Neutrophil (primary cell): ENCODE data around the gene PAXIP1.

ENCODE experiments used
- H3K27ac ChIP-seq: fragments of 200-600 bp; sonication (generic); 2 replicates; pipeline ENCODE4 v1.5.1; 2016; ENCODE audit warnings: mild to moderate bottlenecking, moderate library complexity
- H3K27me3 ChIP-seq: fragments of 200-600 bp; sonication (generic); 2 replicates; pipeline ENCODE4 v1.6.0; 2016; ENCODE audit warnings: mild to moderate bottlenecking
- H3K36me3 ChIP-seq: fragments of 200-600 bp; sonication (generic); 2 replicates; pipeline ENCODE4 v1.5.1; 2017
- H3K4me1 ChIP-seq, 2 experiments: fragments of 200-600 bp in 1 of 2; sonication (generic) in 1 of 2; 1 replicate in 1 of 2; 2 replicates in 1 of 2; pipeline versions ENCODE4 v1.5.1 to v1.6.1; 2013 to 2016; ENCODE audit warnings: low read depth in 1 of 2, low read length in 1 of 2, mild to moderate bottlenecking in 1 of 2, moderate library complexity in 1 of 2; ENCODE audit not compliant: control insufficient read depth in 1 of 2, insufficient read depth in 1 of 2
- H3K4me3 ChIP-seq, 2 experiments: fragments of 200-600 bp in 1 of 2; sonication (generic) in 1 of 2; 1 replicate in 1 of 2; 2 replicates in 1 of 2; pipeline ENCODE4 v1.5.1; 2013 to 2016; ENCODE audit warnings: low read depth in 1 of 2, low read length in 1 of 2, mild to moderate bottlenecking in 1 of 2, moderate library complexity in 1 of 2
- H3K9me3 ChIP-seq: fragments of 200-600 bp; sonication (generic); 2 replicates; pipeline ENCODE4 v1.5.1; 2016
- TF ChIP-seq, protein P1 (sequence below): fragments of 200-600 bp; sonication (generic); IDR thresholded peaks from 2 replicates; pipeline ENCODE4 v1.5.1; 2016; ENCODE audit warnings: antibody characterized with exemption

Gene PAXIP1

DNA sequence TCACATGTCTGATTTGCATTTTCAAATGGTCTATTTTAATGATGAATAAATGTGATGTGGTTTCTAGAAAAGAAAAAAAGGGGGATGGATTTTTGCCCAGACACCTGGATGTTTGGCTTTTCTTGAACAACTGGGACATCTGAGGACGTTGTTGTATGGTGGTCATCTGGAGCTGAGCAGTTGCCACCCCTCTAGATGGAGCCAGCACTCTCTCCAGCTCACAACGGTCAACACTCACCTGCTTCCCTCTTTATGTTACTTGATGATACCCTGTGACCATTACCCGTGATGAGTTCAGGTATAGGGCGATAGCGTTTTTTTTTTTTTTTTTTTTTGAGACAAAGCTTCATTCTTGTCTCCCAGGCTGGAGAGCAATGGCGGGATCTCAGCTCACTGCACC is 30.1 kb upstream of the PAXIP1 start:
- no peak overlapping the region for H3K4me3 ChIP-seq
- H3K4me1 ChIP-seq: no peaks in the 10 kb centered on the region
- TF ChIP-seq, protein P1, sequence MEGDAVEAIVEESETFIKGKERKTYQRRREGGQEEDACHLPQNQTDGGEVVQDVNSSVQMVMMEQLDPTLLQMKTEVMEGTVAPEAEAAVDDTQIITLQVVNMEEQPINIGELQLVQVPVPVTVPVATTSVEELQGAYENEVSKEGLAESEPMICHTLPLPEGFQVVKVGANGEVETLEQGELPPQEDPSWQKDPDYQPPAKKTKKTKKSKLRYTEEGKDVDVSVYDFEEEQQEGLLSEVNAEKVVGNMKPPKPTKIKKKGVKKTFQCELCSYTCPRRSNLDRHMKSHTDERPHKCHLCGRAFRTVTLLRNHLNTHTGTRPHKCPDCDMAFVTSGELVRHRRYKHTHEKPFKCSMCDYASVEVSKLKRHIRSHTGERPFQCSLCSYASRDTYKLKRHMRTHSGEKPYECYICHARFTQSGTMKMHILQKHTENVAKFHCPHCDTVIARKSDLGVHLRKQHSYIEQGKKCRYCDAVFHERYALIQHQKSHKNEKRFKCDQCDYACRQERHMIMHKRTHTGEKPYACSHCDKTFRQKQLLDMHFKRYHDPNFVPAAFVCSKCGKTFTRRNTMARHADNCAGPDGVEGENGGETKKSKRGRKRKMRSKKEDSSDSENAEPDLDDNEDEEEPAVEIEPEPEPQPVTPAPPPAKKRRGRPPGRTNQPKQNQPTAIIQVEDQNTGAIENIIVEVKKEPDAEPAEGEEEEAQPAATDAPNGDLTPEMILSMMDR: no peak
- H3K27ac ChIP-seq: no peak overlapping the region
- no peaks in the 10 kb centered on the region for H3K36me3 ChIP-seq
- H3K9me3 ChIP-seq: no peaks in the 10 kb centered on the region
- no peaks in the 10 kb centered on the region for H3K27me3 ChIP-seq

DNA sequence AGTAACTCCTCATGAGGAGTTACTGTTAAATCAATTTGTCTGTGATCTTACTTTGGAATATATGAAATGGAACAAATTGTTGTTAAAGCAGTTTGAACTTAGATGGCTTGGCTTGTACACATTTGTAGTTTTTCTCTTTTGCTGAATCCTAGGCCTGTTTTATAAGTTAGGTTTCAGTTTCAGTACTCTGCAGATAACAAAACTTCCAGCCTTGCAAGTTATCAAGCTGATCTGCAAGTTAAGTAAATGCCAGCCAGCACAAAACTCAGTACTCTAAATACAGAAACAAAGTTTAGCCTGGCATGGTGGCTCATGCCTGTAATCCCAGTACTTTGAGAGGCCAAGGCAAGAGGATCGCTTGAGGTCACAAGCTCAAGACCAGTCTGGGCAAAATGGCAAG is 25.0 kb upstream of the PAXIP1 start:
- Histone ChIP-seq H3K9me3 (no peaks in the 10 kb centered on the region), H3K36me3 (no peaks in the 10 kb centered on the region), H3K27ac (no peak overlapping the region), H3K27me3 (no peaks in the 10 kb centered on the region), H3K4me1 (no peaks in the 10 kb centered on the region), H3K4me3 (no peak overlapping the region)
- TF ChIP-seq, protein P1: no peak

DNA sequence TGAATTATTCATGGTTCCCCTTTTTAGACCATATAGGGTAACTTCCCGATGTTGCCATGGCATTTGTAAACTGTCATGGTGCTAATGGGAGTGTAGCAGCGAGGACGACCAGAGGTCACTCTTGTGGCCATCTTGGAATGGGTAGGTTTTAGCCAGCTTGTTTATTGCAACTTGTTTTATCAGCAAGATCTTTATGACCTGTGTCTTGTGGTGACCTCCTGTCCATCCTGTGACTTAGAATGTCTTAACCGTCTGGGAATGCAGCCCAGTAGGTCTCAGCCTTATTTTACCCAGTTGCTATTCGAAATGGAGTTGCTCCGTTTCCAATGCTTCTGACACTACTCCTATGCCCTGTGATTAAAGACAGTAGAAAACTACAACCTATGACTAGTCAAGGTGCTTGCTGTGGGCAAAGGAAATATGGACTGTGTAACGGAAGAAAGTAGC is 18.8 kb upstream of the PAXIP1 start:
- no peaks in the 10 kb centered on the region for H3K9me3 ChIP-seq
- peaks cover 7% of the 10 kb centered on the region for H3K27me3 ChIP-seq
- no peak overlapping the region for H3K27ac ChIP-seq
- TF ChIP-seq, protein P1: no peak
- no peaks in the 10 kb centered on the region for H3K4me1 ChIP-seq
- H3K36me3 ChIP-seq: no peaks in the 10 kb centered on the region
- no peak overlapping the region for H3K4me3 ChIP-seq

DNA sequence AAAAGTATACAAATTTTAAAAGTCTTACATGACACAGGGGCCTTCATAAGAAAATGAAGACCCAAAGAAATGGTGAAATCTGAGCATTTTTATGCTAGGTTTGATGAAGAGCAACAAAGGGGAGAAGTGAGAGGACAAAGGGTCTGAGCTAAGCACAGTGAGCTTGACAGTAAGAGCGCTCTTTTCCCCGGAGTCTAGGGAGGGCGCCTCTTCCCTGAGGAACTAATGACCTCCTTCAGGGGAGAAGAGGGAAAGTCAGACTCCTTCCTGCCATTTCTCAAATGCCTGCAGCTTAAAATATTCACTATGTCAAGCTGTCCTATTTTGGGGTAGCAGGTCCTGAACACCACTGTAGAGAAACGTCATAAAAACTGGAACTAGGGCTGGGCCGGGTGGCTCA is 18.1 kb upstream of the PAXIP1 start:
- TF ChIP-seq, protein P1: no peak
- Histone ChIP-seq H3K9me3 (no peaks in the 10 kb centered on the region), H3K36me3 (no peaks in the 10 kb centered on the region), H3K27ac (no peak overlapping the region), H3K4me1 (no peaks in the 10 kb centered on the region), H3K27me3 (peaks cover 7% of the 10 kb centered on the region), H3K4me3 (no peak overlapping the region)

DNA sequence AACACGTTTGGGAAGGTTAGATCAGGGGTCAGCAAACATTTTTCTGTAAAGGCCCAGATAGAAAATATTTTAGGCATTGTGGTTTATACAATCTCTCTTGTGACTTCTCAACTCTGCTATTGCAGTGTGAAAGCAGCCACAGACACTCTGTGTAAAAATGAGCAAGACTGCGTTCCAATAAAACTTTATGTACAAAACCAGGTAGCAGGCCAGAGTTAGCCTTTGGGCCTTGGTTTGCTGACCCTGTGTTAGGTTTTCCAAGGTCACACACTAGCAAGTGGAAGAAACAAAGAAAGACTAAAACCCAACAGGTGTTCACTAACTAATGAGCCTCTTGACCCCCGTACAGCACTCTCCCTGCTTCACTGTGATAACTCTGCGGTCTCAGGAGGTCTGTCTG is 14.9 kb upstream of the PAXIP1 start:
- H3K4me3 ChIP-seq: no peak overlapping the region
- peaks cover 30% of the 10 kb centered on the region for H3K27me3 ChIP-seq
- H3K9me3 ChIP-seq: no peaks in the 10 kb centered on the region
- no peaks in the 10 kb centered on the region for H3K4me1 ChIP-seq
- no peak overlapping the region for H3K27ac ChIP-seq
- no peaks in the 10 kb centered on the region for H3K36me3 ChIP-seq
- TF ChIP-seq, protein P1: no peak

DNA sequence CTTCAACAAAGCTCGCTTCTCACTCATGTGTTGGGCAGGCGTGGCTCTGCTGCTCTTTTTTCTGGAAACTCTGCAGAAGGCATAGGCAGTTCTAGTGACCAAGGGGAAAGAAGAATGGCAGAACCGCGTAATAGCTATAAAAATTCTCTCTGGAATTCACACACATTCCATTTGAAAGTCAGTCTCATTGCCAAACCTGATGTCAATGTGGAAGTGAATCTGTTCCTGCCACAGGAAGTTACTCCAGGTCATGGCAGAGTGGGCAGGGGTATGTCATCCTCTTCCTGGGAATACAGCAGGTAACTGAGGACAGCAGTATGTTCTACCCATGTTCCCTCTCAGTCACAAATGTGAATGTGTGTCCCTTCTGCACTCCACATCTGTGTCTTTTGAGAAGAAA is 8.2 kb upstream of the PAXIP1 start:
- Histone ChIP-seq H3K9me3 (no peaks in the 10 kb centered on the region), H3K4me1 (no peaks in the 10 kb centered on the region)
- TF ChIP-seq, protein P1: no peak

More for the DNA sequence above, 8.2 kb upstream of the PAXIP1 start:
- Histone ChIP-seq H3K27ac (no peak overlapping the region), H3K27me3 (peaks cover 38% of the 10 kb centered on the region), H3K36me3 (no peaks in the 10 kb centered on the region), H3K4me3 (no peak overlapping the region)
